Stimulated activated CD4-positive, alpha-beta T cell treated with anti-CD3 and anti-CD28 coated beads, Interleukin-12 subunit alpha, Interleukin-12 subunit beta, amount 100 ng/mL, for 48 hours (primary cell): Measurements from ENCODE around the gene CAV3.

Experiments
- DNase-seq, 3 donors: peaks; one replicate each; pipeline ENCODE4 v3.0.0-alpha.2; 2020; ENCODE audit warnings: low read depth in 2 of 3, low spot score in 1 of 3

Gene CAV3

DNA sequence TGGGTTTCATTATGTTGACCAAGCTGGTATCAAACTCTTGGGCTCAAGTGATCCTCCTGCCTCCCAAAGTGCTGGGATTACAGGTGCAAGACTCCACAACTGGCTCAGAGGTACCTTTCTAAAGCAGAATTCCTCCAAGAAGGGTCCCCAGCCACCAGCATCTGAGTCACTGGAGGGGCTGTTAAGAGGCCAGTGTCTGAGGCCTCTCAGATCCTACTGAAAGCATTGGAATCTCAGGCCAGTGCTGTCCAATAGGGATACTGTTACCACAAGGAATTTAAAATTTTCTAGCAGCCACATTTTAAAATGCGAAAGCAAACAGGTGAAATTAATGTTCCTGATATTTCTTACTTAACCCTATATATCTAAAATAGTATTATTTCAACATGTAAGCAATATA lies 1.3 kb downstream of the CAV3 start:
- DNase-seq, result no peak

- no peak for DNase-seq
These were observed 2.8 kb downstream of the CAV3 start for GRCh38 chr3:8736436-8736835.

DNA sequence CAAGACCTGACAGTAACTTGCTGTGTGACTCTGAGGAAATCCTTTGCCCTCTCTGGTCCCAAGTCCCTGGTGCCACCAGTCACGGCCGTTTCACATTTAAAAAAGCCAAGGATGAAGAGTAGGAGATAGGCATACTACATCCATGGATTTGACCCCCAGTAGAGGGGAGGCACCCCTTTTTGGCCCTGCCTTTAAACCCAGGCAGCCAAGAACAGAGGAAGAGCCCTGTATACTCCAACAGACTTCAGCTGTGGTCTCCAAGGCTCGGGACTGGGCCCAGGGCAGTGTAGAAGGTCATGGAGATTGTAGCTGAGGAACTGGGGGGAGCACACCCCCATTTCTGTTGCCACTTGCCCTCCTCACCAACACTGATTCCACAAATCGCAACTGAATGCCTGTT lies 3.7 kb downstream of the CAV3 start:
- no peak for DNase-seq

GRCh38 chr3:8737823-8738222 lies 4.2 kb downstream of the CAV3 start:
- DNase-seq, result no peak

- no peak for DNase-seq
These were observed 5.0 kb downstream of the CAV3 start for GRCh38 chr3:8738639-8739038.

- DNase-seq, result no peak
These were observed 6.3 kb downstream of the CAV3 start for GRCh38 chr3:8739757-8740504.

GRCh38 chr3:8741581-8742261 lies 8.1 kb downstream of the CAV3 start:
- no peak for DNase-seq

GRCh38 chr3:8743021-8743601 lies 9.5 kb downstream of the CAV3 start:
- no peak for DNase-seq

- DNase-seq, result no peak
These were observed 10.3 kb downstream of the CAV3 start for GRCh38 chr3:8743911-8744310.

DNA sequence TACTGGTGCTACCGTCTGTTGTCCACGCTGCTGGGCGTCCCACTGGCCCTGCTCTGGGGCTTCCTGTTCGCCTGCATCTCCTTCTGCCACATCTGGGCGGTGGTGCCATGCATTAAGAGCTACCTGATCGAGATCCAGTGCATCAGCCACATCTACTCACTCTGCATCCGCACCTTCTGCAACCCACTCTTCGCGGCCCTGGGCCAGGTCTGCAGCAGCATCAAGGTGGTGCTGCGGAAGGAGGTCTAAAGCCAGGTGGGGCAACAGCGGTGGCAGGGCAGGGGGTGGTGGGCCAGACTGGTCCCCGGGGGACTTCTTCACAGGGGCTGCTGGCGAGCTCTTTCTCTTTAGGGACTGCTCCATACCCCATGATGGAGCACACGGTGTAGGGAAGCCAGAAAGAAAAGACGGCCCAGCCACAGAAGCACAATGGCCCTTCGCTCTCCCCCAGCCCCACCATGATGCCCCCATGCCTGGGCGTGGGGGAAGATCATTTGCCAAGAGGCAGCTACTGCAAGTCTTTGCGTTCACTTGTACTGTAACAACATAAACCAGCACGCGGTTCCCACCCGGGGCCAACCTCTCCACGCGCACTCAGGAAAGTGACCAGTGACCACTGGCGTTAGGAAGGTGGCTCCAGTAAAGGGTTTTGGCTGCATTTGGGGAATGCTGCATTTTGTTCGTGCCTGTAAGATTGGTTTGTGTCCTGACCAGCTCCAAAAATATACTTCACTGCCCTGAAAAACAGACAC lies 12.2 kb downstream of the CAV3 start:
- DNase-seq, result no peak

- no peak for DNase-seq
These were observed 13.3 kb downstream of the CAV3 start for GRCh38 chr3:8746780-8747345.

DNA sequence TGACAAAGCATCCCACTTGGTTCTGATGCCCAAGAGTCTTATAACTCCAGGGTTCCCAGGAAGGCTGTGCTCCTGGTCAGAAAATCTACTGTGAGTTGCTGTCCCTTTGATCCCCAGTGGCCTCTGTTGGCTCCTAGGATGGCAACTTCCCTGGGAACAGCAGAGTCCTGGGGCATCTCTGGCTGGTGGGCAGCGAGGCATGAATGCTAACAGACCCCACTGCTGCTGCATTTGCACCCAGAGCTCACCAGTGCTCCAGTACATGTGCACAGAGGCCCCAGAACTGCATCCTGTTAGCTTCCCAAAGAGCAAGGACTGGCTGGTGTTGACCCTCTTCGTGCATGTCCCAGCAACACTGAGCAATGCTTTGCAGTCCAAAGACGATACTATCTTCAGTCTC lies 15.7 kb downstream of the CAV3 start:
- no peak for DNase-seq

DNA sequence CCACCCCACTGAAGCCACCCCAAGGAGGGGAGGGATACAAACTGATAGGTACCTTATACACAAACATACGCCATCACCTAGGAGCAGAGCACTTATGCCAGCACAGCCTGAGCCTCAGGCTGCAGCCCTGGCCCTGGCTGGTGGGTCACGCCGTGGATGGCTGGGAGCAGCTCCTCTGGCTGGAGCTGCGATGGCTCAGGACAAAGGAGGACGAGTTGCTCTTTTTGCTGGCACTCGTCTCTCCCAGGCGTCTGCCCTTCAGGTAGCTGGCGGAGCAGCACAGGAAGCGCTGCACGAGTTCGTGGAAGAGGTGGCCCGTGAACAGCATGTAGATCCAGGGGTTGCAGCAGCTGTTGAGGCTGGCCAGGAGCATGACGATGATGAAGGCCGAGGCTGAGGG lies 19.2 kb downstream of the CAV3 start:
- DNase-seq, result no peak

GRCh38 chr3:8755097-8755496 lies 21.5 kb downstream of the CAV3 start:
- no peak for DNase-seq

DNA sequence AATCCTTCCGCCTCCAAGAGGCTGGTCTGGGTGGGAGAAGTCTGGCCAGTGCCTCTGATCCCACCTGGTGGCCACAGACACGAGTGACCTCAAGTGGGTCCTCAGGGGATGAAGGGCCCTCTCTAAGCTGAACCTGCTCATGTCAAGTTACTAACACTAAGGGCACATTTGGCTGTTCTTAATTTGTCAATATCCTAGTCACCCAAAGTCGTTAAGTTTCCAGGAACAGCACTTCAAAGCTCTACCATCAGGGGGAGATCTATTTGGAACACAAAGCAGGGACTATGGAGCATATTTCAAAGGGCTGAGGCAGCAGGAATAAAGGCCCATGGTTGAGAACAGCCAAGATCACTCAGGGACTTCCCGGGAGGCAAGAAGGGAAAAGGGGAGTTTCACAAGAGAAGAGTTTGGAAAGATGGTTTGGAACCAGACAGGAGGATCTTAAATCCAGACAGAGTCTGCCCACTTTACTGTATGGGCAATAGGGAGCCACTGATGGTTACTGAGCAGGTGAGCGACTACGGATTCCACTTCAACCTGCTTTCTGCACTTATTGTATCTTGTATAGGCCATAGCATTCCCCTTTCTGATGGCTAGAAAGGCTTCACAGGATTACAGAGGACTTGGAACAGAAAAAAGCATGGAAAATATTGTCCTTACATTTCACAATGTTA lies 22.1 kb downstream of the CAV3 start:
- no peak for DNase-seq

- DNase-seq, result no peak
These were observed 23.1 kb downstream of the CAV3 start for GRCh38 chr3:8756671-8757070.

DNA sequence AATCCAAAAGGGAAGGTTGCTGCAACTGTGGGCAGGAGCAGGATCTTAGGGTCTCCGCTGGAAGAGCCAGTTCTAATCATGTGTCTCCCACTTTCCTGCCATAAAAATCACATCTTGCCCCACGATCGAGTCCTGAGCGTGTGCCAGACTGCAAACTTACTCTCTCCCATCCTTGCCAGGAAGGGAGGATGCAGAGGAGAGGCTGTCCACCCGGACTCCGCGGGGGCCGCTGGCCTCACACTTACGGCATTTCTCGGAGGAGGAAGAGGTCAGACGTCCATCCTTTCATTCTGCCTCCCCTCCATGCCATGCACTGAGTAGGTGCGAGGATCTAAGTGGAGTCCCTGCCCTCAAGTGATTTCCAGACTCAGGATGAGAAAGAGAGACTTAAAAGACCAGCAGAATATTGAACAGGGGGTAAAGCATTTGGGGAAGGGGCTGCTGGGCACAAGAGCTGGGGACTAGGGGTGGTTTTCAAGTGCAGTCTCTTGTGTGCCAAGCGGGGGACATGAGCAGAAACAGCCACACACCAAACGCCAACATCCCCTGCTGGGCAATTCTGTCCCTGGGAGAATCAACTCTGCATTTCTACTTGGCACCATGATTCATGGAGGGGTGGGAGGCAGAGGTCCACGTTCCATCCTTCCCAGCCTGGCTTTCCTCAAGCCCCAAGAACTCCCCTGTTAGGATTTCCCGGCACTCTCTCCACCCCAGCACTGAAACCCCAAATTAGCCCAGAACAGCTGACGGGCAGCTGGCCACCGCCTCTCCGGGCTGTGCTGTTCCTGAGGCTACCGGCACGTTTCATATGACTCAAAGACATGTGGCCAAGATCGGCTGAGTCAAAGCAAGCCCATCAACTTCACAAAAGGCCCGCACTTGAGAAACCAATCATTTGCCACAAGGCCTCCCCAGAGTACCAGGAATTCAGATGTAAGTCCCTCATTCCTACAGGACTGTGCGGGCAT lies 24.2 kb downstream of the CAV3 start:
- no peak for DNase-seq

GRCh38 chr3:8759038-8759707 lies 25.6 kb downstream of the CAV3 start:
- DNase-seq, result no peak

DNA sequence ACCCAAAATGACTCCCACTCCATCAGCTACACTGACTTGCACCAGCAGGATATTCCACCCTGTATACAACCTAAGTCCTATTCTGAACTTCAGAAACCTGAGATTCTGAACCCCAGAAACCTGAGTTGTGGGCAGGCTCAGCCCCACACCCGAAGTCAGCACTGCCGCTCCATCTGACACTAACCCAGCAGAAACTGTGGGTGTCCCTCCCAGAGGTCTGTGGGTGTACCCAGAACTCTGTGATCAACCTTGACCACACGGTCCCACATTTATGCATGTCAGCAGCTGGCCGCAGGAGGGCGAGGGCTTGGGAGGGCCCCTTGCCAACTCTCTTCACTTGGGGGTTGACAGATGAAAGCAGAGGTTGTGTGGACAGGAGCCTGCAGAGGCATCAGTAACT lies 26.5 kb downstream of the CAV3 start:
- DNase-seq, result no peak
